Measurements from ENCODE around the gene GGPS1. TPM values are rescaled to one million over a fixed set of nuclear protein-coding genes. Genes with fewer than 3 reads are reported as not detected.
"Not testable (repeated sequence)": the region's sequence is repeated elsewhere in the genome, so short reads cannot be mapped to it uniquely, and the experiment has no call there.

The GGPS1 gene
- polyA plus RNA-seq, 10 donors = 35.3 to 45.0 (median 39.0) TPM

- no peak for DNase-seq
Observed at GRCh38 chr1:235299169-235299858, 29.1 kb upstream of the GGPS1 start.

- DNase-seq = no peak
Observed at GRCh38 chr1:235302143-235302542, 26.2 kb upstream of the GGPS1 start.

- peak in 1 of 3 donors; percentile 30 for DNase-seq
Observed at GRCh38 chr1:235304549-235305451, 23.6 kb upstream of the GGPS1 start.

GRCh38 chr1:235307158-235308124, 20.9 kb upstream of the GGPS1 start:
- DNase-seq = peak in 1 of 3 donors; percentile 31

GRCh38 chr1:235309206-235309605, 19.2 kb upstream of the GGPS1 start:
- not testable (repeated sequence) for DNase-seq

- no peak for DNase-seq
Observed at GRCh38 chr1:235313262-235313661, 15.1 kb upstream of the GGPS1 start.

GRCh38 chr1:235313931-235314678, 14.3 kb upstream of the GGPS1 start:
- DNase-seq = no peak

GRCh38 chr1:235315173-235315572, 13.2 kb upstream of the GGPS1 start:
- no peak for DNase-seq

- DNase-seq = no peak
Observed at GRCh38 chr1:235315735-235316134, 12.6 kb upstream of the GGPS1 start.

GRCh38 chr1:235317168-235317567, 11.2 kb upstream of the GGPS1 start:
- DNase-seq = no peak

GRCh38 chr1:235319255-235319654, 9.1 kb upstream of the GGPS1 start:
- DNase-seq = no peak

GRCh38 chr1:235320521-235321179, 7.7 kb upstream of the GGPS1 start:
- DNase-seq = no peak

- DNase-seq = no peak
Observed at GRCh38 chr1:235324296-235324695, 4.1 kb upstream of the GGPS1 start.

- DNase-seq = no peak
Observed at GRCh38 chr1:235325139-235325538, 3.2 kb upstream of the GGPS1 start.

GRCh38 chr1:235325854-235326253, 2.5 kb upstream of the GGPS1 start:
- no peak for DNase-seq

GRCh38 chr1:235326719-235327558, 1.4 kb upstream of the GGPS1 start:
- peak in 2 of 3 donors; percentile 46 to 75 for DNase-seq

GRCh38 chr1:235327559-235328270, 655 bp upstream of the GGPS1 start, which contains the start of gene ARID4B:
Gene ARID4B (minus strand): TSS chr1:235328179. CDS start chr1:235326919, 1,260 bp downstream.
- no peak for DNase-seq

GRCh38 chr1:235329139-235329902, 951 bp downstream of the GGPS1 start:
- no peak for DNase-seq
